Fibroblast of skin of left biceps (primary cell): ENCODE data around the gene MRPL10.
"Not testable (repeated sequence)": the region's sequence is repeated elsewhere in the genome, so short reads cannot be mapped to it uniquely, and the experiment has no call there.

ENCODE experiments used
- DNase-seq, 2 experiments: peaks; one replicate each; pipeline ENCODE4 v3.0.0-alpha.2; 2013; ENCODE audit warnings: low read depth in 2 of 2

The MRPL10 gene

DNA sequence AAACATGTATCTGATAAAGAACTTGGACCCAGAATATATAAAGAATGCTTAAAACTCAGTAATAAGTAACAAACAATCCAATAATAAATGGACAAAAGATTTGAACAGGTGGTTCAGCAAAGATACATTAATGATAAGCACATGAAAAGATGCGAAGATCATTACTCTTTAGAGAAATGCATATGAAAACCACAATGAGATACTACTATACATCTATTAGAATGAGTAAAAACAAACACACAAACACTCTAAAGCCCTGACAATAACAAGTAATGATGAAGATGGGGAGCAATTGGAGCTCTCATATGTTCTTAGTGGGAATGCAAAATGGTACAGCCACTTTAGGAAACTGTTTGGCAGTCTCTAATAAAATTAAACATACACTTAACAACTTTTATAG is 38.9 kb downstream of the MRPL10 start:
- DNase-seq, result no peak

DNA sequence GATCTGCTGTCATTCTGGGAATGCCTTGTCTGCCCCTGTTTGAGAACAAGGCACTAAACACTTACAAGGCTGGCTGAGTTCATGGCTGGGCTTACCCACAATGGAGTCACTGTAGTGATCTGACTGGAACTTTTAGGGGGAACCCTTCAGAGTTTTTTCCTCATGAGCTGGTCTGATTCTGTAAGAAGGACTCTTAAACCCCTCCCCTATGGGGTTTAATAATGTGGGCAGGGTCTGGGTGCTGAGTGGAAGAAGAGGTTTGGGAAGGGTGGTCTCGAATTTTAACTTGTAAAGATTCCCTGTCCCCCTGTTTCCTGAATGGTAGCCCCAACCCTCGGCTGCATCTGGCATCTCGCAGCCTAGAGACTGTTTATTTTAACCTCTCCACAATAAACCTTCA is 40.3 kb downstream of the MRPL10 start:
- no peak for DNase-seq

DNA sequence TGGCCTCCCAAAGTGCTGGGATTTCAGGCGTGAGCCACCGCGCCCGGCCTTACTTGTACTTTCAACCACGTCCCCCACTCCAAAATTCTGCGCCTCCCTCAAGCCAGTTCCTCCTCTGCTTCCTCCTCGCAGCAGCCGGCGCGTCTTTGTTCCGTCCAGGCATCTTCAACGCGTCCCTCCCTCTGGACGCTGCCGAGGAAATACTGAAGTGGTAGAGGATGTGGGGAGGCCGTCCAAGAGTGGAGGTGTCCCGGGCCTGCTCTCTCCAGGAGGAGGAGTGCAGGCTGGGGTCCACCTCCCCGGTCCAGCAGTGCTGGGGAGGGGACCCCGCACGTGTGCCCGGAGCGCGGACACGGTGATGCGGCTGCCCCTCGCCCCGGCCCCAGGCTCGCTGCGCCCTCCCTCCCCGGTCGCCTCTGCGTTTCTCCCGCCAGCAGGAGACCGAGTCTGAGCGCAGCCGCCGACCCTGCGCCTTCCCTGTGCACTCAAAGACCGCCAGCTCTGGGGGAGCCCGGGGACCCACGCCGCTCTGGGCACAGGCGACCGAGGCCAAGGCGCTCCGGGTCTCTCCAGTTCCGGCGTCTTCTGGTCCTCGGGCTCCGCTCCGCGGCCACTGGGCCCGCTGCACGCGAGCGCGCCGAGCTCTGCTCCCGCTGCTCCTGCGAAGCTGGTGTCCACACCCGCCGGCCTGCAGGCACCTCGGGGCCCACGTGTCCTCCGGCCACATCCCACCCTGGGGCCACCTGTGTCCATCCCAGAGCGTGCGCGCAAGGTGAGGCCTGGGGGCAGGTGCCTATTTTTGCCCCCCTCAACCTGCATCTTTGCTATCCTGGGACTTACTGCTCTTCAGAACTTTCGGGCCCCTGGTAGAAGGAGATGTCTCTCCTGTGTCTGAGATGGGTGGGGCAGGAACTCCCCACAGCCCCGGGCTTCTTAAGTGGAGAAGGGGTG is 41.5 kb downstream of the MRPL10 start:
- DNase-seq, result no peak

GRCh38 chr17:47785538-47786123 is 45.7 kb downstream of the MRPL10 start:
- DNase-seq, result no peak

- no peak for DNase-seq
These were observed 49.9 kb downstream of the MRPL10 start for GRCh38 chr17:47781397-47781796.

- DNase-seq, result no peak
These were observed 53.1 kb downstream of the MRPL10 start for GRCh38 chr17:47778184-47778635.

DNA sequence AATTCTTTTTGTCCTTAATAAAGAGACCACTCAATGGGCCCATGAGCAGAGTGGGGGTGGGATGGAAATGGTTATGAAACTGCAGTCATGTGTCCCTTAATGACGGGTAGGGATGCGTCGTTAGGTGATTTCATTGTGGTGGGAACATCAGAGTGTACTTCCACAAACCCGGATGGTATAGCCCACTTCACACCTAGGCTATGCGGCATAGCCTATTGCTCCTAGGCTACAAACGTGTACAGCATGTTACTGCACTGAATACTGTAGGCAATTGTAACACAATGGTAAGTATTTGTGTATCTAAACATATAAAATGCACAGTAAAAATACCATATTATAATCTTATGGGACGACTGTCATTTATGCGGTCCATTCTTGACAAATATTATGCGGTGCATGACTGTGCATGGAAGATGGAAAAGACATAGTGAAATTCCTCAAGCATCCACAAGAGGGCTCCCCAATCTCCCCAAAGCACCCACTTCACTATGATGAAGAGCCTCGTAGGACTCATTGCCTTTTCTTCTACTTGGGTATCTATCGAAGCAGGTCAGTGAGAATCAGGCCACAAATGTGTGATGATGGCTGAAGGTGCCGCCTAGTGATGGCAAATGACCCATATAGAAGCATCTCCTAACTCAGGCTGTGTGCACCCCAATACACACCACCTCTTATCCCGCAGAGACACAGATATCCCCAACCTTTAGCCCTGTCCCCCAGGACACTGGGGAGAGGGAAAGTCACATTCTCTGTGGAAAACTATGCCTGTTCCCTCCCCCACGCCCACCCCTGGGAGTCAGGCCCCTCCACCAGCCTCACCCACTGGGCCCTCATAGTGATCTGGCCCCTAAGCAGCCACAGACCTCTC is 54.8 kb downstream of the MRPL10 start:
- peak in 1 of 2 experiments; percentile 2 for DNase-seq

DNA sequence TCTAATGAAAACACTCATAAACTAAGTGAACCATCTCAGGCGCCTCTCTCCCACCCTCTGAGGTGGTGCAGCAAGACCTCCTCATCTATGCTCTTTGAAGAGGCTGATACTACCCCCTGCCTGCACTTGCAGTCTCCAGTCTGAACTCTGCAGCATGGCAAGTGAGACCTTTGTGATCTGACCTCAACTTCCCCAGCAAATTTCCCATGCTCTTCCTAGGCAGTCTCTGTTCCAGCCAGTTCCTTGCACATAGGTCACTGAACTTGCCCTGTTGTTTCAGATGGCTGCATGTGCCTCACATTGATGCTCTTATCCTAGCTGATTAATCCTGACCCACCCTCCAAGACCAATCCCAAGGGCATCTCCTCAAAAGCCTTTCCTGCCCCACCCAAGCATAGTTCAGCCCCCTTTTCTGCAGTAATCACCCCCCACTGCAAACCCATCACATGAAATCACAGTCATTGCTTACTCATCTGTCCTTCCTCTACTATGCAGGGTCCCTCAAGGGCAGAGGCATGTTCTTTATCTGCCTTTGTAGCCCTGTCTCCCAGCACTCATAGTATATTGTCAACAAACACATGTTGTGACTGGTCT is 56.3 kb downstream of the MRPL10 start:
- no peak for DNase-seq

GRCh38 chr17:47774331-47774730 is 57.0 kb downstream of the MRPL10 start:
- no peak for DNase-seq

GRCh38 chr17:47773649-47774048 is 57.7 kb downstream of the MRPL10 start:
- DNase-seq, result not testable (repeated sequence)
